ENCODE data around the gene TMED1.

TMED1 gene

DNA sequence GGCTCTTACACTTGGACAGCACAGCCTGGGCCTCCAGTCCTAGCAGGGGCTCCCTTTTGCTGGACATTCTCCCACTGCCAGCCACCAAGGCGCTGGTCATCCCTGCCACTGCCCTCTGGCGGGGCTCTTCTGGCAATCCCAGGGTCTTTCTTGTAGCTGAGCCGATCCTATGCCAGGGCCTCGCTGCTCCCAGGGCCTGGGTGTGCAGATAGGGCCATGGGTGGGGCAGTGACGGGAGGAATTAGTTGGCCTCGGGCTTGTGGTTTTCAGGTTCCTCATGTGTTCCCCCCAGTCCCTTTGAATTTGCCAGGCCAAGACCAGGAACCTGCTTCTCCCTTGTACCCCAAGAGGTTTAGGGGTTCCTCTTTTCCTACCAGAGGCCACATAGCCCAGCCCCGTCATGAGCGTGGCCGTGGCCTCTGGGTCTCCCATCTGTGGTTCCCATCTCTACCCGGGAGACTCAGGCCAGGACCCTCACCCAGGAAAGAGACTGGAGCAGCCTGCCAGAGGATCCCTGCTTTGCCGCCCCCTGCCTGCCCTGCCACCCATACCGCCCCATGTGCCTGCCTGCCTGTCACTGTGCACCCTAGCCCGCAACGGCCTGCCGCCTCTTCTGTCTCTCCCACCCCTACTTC is 26.2 kb downstream of the TMED1 start:
- FAIRE-seq, result no peak

DNA sequence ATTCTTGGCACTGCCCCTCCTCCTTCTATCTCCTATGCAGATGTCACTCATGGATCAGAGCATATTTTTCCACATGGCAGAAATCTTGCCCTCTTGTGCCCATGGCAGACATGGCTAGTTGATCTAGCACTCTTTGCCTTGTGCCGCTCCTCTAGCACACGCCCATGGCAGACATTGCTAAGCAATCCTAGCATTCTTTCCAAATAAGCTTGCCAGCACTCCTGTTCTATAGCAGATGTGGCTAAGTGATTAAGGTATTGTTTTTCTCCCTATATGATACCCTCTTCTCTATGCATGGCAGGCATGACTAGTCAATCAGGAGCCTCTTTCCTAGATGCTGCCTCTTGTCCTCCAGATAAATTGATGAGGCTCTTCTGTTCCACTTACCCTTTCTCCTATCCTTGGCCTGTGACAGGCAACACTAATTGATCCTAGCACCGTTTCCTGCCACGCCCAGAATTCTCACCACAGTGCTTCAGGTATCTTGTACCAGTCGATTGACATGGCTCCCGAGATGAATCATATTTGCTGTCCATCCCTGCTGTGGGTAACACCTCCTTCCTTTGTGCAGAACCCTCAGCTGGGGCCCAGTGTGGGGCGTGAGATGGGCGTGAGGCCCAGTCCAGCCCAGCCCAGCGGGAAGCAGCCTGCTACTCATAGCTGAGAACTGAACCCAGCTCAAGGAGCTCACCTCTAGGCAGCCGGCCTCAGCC is 26.9 kb downstream of the TMED1 start:
- FAIRE-seq, result no peak

DNA sequence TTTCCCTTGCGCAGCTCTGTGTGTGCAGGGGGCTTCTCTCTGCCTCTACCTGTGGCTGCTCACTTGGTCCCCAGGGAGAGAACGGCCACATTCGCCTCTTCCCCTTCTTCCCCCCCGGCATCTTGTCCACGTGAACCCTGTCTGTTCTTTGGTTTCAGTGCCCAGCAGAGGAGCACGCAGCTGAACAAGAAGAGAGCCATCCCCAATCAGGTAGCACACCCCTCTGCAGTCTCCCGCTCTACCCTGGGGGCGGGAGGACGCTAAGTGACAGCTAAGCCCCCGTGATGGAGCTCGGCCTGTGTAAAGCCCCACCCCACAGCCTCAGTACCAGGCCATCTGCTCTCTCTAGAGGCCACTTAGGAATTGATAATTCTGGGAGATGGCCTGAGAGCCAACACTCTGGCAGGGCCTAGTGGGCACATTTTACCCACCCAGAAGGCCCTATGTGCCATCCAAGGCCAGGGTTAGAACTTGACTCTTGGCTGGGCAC is 30.2 kb downstream of the TMED1 start:
- no peak for FAIRE-seq

DNA sequence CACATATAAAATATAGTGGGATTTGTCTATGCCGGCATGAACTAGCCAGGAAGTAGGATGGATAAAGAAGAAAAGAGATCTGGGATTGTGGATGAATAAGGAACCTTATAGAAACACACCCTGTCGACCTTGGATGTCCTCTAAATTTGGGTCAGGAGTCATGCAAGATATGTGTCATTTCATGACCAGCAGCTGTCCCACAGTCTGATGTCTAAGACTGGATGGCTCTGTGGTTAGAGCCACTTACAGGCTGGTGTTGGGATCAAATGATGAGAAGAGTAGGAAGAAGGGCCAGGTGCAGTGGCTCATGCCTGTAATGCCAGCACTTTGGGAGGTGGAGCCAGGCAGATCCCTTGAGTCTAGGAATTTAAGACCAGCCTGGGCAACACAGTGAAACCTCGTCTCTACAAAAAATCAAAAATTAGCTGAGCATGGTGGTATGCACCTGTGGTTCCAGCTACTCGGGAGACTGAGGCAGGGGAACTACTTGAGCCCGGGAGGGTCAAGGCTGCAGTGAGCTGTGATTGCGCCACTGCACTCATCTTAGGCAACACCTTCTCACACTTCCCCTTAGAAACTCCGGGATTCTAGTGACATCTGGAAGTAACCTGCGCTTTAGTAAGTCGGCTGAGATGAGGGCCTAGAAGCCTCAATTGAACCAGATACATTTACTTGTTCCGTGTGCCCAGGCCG is 30.8 kb downstream of the TMED1 start:
- no peak for FAIRE-seq

DNA sequence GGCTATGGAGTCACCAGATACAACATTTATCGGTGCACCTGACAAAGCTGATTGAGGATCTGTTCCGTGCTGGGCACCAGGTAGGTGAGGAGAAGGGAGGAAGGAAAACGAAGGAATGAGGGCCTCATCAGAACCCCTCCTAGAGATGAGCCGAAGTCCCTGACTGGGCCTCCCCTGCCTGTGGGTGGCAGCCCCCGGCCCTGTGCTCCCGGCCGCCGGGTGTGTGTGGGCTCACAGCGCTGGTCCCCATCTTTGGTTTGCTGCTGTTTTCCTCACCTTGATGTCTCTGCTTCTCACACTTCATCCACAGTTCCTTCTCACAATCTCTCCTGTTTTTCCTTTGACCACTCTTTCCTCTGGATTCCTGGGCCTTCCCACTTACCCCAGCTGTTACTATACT is 32.8 kb downstream of the TMED1 start:
- no peak for FAIRE-seq

DNA sequence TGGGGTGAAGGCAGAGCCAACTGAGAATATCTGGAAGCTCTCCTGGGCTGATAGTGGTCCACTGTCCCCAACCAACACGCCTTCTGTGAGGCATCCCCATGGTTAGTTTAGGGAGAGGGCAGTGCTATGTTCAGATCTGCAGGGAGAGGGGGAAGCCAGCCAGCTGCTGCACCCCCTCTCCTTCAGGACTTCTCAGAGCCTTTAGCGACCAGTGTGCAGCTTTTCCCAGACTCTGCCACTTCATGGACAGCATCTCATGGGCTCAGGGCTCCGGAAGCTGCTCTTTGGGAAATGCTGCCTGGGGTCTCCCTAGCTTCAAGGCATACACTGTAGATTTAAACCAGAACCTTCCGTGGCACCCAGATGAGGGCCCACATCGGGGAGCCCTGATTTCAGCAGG is 33.5 kb downstream of the TMED1 start:
- FAIRE-seq, result no peak

DNA sequence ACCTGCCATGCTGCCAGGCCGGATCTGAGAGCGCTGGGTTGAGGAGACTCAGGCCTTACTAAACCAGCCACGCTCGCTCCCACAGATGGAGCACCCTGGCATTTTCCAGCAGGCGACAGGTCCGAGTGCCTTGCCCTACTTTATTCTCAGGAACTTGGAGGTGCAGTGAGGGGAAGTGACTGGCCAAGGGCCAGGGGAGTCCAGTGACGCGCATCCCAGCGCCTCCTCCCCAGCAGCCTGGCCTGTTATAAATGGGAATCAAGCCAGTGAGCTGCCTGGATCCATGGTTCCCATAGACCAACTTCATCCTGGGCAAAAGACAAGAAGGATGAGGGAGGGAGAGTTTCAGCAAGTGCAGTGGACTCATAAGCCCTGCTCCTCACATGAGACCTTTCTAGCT is 35.5 kb downstream of the TMED1 start:
- no peak for FAIRE-seq

DNA sequence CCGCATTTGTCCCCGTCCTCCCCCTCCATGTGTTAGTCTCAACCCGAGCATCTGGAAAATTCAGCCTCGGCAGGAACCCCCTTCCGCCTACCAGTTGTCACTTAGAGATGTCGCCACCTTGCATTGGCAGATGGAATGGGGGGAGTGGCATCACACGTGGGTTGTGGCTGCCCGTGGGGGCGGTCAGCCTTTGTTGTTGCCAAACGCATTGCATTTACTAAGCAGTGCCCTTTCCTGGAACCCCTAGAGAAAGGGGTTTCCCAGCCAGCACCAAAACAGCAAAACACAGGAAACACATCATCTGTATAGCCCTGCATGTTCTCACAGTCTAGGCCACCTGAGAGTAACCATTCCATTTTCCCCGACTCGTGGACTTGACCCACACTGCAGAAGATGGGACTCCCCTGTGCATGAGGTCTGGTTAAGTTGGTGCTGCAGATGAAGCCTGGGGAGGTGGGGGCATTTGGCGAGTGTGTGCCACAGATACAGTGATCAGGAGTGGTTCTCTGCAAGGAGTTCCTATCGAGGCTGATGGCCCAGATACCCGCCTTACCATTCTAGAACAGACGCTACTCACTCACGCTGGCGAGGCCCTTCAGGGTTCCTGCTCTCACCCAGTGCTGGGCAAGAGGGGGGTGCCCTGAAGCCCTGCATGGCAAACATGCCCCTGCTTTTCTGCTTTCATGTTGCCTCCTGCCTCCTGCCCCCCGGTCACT is 38.3 kb downstream of the TMED1 start:
- FAIRE-seq, result no peak

DNA sequence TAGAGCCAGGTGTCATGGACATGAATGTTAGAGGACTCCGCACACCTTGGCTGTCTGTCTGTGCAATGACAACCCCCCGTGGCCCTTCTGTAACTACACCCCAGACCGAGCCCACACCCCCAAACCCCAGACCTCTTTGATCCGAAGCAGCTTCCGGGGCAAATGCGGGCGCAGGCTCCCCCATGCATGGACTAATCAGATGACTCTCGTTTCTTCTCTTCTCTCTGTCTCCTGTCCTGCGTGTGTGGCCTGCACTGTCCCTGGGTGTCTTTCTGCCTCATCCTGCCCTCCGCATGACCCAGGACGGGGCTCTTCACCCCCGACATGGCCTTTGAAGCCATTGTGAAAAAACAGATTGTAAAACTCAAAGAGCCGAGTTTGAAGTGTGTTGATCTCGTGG is 38.9 kb downstream of the TMED1 start:
- FAIRE-seq, result no peak

DNA sequence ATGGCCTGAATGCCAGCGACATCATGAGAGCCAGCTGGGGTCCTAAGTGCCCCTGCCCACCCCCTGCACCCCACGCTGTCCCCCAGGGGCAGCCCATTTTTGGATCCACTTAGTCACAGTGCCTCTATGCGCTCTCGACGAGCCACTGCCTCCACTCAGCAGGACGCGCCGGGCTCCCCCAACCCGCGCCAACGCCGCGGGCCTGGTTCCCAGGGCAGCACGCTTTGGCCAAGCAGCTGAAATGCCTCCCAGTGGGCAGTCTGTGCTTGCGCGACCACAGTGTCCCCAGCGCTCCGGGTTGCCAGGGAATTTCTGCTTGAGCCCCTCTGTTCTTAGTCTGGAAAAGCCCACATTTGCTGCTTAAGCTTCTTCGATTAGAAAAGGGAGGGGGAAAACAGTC is 39.4 kb downstream of the TMED1 start:
- no peak for FAIRE-seq

DNA sequence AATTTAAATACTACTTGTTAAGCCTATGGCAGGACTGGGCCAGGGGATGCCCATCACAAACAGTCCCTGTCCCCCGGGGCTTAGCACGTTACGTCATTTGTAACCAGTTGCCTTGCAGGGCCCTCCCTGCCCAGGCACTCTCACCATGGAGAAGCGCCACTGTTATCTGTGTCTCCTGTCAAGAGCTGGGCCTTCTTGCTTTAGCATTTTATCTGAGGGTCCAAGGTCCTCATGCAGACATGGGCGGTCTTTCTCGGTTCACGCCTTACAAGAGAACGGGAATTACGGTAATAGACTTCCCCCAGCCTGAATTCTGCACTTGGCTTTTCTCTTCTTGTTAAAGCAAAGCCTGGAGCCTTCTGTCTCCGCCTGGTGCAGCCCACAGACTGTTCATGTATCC is 46.1 kb downstream of the TMED1 start:
- no peak for FAIRE-seq

DNA sequence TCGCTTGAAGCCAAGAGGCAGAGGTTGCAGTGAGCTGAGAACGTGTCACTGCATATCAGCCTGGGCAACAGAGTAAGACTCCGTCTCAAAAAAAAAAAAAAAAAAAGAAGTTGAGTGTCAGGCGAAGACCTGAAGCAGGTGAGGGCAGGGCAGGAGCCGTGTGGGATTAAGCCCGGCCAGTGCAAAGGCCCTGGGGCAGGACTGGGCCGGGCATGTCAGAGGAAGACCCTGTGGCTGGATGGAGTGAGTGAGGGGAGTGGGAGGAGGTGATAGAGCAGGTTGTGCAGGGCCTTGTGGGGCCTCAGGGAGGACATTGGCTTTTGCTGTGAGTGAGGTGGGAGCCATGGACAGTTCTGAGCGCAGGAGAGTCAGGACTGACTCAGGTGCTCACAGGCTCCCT is 47.9 kb downstream of the TMED1 start:
- FAIRE-seq, result no peak

DNA sequence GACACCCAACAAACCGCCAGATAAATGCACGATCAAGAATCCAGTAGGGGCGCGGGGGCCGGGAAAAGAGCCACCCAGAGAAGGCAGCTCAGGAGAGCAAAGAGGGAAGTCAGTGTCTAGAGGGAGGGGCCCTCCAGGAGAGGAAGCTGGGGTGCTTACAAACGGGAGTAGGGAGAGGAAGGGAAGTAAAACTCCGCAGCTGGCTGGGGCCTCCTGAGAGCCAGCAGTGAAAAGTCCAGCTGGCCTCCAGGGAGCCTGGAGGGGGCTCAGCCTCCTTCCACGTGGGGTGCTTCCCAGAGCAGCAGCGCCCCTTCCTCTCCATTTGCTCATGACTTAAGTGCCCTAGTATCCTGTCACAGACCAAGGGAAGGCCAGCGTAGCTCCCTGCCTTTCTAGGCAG is 51.8 kb downstream of the TMED1 start:
- FAIRE-seq, result no peak

DNA sequence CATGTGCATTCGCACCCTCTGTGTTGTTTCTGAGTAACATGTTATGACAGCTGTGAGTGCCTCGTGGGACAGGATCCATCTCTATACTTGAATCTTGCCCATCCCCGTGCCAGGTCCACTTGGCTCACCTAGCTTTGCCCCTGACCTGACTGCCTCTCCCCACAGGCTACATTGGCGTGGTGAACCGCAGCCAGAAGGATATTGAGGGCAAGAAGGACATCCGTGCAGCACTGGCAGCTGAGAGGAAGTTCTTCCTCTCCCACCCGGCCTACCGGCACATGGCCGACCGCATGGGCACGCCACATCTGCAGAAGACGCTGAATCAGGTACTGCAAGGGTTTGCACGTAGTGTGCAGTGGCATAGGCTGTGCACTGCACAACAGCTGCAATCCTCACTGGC is 53.2 kb downstream of the TMED1 start:
- FAIRE-seq, result no peak
